Ammon's horn (tissue), 1 donor: ENCODE measurements around the gene THRB.
"Not testable (repeated sequence)": the region's sequence is repeated elsewhere in the genome, so short reads cannot be mapped to it uniquely, and the experiment has no call there.

Source experiments
- DNase-seq: peaks from one replicate; pipeline ENCODE4 v3.0.0-alpha.2; 2016; ENCODE audit warnings: low spot score

The THRB gene

DNA sequence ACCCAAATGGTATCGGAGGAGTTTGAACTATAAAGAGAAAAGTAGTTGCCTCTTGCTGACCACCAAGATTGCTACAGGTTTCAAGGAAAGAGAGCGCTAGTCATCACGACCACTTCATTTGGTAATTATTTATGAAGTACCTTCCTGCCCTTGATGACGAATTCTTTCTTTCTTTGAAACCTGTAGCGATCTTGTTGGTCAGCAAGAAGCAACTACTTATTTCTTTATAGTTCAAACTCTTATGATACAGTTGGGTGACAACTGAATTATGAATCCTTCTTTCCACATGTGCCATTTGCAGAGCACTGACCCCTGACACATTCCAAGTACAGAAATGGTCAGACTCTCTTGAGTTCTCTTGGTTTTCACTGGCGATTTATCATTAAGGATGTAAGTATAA is 46.8 kb downstream of the THRB start:
- DNase-seq: no peak

DNA sequence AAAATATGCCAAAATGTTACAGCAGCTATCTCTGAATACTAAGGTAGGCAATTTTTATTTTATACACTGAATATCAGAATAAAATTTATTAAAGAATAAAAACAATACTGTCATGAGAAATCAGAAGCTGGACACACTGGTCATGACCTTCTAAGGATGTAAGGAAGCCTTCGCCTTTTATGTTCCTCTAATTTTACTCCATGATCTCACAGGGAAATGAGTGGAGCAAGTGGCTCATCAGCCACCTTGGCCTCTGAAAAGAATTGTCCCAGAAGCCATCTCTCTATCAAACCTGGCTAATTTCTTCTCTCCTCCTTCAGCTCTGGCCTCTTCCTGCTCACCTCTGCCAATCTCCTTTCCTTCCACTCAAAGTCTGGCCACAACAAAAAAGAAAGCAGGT is 48.6 kb downstream of the THRB start:
- no peak for DNase-seq

DNA sequence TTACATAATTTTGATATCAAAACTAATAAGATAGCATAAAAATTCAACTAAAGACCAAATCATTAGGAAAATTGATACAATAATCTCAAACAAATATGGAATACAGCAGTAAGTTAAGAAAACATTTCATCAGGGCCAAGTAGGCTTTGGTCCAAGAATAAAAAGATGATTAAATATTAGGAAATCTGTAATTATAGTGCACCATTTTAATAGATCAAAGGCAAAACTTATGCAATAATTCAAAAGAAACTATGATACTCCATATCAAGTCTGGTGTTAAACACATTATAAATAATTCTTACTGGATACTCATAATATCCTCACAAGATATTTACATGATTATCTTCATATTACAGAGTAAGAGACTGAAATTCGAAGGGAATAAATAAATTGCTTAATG is 51.2 kb downstream of the THRB start:
- no peak for DNase-seq

DNA sequence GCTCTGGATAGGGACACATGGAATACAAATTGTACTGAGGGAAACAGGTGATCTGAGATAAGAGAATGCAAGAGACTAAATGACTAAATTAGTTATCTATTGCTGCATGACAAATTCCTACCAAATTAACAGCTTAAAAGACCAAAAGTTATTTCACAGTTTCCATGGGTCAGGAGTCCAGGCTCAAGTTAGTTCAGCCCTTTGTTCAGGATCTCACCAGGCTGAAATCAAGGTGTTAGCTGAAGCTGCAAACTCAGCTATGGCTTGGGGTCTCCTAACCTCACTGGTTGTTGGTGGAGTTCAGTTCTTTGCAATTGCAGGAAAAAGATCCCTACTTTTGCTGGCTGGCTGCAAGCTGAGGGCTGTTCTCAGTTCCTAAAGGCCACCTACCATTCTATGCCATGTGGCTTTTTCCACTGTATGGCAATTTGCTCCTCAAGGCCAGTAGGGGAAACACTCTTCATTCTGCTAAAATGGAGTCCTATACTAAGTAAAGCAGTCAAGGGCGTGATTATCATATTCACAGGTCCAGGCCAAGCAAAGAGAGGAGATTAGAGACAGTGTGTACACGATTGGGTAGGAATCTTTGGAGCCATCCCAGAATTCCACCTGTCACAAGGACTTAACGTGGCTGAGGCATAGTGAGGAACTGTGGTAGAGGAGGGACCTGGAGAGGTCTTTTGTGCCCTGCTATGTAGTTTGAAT is 53.7 kb downstream of the THRB start:
- DNase-seq: no peak

DNA sequence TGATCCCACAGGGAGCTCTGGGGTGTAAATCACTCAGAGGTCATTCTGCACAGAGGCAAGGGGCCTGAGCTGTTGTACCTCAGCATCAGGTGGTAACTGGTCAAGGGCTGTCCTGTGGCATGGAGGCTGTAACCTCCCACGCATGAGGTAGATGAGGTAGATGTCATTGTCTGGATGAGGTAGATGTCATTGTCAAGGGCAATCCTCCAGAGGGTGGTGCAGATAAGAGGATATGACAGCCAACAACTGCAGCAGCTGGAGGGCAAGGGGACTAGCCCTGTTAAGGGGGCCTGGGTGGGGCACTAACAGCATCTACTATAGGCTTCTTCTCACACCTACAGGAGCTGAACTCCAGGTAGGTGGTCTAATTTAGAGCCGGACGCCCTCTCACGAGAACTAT is 55.6 kb downstream of the THRB start:
- DNase-seq: no peak

DNA sequence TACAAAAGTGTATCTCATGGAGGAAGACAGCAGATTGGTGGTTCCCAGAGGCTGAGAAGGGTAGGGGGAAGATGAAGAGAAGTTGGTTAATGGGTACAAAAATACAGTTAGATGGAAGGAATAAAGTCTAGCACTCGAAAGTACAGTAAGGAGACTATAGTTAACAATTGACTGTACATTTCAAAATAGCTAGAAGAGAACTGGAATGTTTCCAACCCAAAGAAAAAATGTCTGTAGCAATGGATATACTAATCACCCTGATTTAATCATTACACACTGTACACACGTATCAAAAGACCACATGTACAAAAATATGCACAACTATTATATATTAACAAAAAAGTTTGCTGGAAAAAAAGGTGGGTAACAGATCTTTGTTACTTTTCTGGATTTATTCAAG is 57.3 kb downstream of the THRB start:
- DNase-seq: no peak

DNA sequence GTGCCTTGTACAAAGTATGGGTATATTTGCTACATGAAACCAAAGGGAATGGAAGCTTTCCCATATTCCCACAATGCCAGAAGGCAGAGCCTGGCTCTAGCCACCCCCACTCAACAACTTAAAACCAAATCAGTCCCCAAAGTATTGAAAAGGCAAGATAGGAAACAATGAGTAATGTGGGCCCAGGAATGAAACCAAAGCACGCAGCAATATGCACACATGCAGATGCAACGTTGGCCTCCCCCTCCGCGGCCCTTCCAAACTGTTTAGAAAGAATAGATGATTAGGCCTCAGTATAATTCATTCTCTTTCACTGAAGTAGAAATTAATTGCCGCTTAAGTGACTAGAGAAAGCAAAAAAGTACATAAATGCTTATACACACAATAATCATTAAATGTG is 59.1 kb downstream of the THRB start:
- peak; percentile 36 for DNase-seq

DNA sequence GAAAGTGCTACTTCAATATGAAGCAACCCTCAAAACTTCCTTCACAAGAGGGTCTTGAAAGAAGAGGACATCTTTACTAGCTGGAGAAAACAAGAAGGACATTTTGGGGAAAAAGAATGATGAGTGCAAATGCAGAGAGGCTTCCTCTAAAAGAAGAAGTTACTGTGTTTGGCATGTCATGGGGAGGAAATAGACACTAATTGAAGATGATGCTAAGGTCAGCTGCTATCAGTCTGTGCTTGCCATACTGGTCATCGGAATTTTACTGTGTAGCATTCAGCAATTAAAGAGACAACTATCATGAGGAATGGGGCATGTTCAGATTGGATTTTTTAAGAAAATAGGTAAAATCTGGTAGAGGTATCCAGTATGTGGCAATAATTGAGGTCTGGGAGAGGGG is 60.0 kb downstream of the THRB start:
- DNase-seq: no peak

DNA sequence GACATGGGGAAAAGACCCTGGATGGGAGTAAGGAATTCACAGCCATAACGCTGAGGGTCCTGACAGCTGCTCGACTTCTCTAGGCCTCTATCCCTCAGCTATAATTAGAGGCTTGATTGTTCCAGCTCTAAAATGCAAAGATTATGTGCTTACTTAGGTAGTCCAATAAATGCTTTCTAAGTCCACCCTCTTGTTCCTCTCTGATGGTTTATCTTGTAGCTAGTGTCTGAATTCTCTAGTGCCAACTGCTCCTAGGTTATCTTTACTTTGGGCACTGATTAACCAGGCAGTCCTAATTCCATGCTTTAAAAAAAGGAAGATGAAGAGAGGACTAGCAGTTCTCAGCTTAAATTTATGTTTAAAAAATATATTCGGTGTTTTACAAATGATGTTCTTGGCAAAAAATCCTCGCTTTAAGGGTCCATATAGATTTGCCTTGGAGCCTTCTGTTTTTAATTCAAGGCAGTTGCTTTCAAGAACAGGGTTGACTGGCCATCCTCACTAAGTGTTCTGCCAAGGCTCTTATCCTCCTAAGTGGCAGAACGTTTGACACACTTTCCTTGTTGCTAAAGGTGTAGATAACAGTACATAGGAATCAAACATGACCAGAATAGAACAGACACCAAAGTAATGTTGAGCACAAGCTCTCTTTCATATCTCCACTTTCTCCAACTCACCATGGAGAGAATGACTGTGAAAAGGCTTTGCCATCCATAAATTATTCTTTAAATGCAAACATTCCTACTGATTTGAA is 60.6 kb downstream of the THRB start:
- no peak for DNase-seq

DNA sequence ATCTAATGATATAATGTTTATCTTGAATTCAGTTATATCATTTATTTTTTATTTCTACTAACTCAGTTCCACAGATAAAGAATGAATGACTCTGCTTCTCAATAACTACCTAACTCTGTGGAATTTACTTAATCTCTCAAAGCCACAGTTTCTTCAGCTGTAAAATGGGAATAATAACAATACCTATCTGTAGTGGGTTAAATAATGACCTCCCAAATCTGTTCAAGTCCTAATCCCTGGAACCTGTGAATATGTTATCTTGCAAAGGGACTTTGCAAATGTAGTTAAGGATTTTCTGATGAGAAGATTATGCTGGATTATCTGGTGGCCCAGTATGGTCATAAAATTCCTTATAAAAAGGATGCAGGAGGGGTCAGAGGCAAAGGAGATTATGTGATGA is 61.7 kb downstream of the THRB start:
- DNase-seq: no peak

DNA sequence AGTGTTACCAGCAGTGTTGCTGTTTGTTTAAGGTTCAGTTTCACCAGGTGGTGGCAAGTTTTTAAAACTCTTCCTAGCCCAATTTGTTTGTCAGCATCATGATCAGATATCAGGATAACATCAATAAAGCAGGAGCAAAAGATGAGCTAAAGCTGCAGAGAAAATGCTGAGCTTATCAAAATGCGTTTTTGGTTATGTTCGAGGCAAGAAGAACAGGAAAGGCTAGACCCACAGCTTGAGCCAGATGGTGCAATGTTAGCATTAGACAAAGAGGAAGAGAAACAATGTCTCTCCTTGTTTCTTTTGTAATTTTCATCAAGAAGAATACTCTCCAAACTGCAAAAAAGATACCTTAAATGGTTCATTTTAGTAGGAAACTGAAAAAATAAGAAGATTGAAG is 66.2 kb downstream of the THRB start:
- peak; percentile 27 for DNase-seq

DNA sequence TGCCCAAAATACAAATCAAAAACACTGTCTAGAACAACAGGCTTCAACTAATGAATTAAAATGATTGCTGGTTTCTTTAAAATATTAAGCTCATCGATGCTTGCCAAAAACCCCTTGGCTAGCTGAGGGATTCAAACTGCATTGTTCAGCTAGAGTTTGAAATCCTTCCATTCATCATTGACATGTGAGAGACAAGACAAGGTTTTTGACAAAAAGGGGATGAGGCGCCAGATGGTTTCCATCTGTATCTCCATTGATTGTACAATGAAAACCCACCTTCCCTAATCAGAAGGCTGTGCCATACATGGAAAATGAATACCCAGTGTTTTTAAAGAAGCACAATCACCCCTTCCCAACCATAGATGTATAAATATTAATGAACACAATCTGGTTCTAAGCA is 67.8 kb downstream of the THRB start:
- DNase-seq: peak; percentile 13

DNA sequence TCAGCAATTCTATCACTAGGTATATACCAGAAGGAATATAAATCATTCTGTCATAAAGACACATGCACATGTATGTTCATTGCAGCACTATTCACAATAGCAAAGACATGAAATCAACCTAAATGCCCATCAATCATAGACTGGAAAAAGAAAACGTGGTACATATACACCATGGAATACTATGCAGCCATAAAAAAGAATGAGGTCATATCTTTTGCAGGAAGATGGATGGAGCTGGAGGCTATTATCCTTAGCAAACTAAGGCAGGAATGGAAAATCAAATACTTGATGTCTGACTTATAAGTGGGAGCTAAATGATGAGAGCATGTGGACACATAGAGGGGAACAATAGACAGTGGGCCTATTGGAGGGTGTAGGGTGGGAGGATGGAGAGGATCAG is 73.8 kb downstream of the THRB start:
- not testable (repeated sequence) for DNase-seq

DNA sequence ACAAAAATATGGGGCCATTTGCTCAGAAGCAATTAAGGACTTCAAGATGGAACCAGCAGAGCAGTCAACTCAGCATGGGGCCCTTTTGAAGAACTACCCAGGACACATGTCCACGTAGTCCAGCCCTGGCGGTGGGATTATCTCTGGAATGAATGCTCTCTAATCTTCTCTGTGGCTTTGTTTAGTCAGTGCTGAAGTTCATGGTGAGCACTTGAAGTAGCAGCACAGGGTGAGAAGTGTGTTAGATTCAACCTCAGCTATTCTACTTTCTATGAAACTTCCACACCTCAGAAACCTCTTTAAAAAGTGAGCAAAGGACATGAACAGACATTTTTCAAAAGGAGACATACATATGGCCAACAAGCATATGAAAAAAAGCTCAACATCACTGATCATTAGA is 74.4 kb downstream of the THRB start:
- DNase-seq: no peak

DNA sequence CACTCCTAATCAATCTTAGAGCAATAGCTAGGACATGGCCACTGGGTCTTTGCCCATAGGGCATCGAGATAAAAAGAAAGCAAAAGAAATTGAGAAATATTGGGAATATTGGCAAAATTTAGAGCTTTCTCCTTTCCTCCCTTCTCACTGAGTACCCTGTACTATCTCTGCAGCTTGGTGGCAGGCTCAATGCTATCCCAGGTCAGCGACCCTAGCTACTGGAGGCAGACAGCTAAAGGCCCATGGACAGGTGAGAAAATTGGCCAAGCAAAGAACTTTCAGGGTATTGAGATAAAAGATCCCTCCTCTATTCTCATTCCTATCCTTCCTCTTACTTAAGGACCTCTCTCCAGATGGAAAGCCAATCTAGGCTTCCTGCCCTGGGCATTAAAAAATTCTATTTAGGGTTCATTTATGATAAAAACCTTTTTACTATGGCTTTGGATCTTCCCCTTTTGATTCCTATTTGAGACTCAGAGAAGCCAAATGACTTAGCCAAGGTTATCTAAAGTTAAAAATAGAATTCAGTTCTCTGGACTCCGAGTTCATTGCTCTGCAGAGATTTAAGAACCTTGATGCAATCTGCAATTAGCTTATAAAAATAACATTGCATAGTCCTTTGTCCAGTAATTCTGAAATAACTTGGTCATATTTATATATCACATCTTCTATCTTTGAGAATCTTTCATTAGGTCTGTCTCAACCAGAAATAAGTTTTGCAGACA is 75.4 kb downstream of the THRB start:
- no peak for DNase-seq

DNA sequence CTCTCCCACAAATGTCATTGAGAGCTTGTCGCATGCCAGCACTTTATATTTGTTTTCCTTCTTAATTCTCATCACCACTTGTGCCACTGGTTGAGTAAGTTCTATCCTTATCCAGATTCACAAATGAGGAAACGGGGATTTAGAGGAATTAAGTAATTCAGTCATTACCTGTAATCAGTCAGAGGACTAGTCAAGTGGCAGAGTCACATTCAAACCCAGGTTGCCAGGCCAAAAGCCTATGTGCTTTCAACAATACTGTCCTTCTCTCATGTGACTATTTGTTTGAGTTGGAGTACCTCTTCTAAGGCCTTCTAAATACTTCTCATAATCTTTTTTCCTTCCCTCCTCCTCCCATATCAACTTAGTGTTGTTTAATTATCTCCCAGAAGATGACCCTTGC is 76.9 kb downstream of the THRB start:
- DNase-seq: no peak

DNA sequence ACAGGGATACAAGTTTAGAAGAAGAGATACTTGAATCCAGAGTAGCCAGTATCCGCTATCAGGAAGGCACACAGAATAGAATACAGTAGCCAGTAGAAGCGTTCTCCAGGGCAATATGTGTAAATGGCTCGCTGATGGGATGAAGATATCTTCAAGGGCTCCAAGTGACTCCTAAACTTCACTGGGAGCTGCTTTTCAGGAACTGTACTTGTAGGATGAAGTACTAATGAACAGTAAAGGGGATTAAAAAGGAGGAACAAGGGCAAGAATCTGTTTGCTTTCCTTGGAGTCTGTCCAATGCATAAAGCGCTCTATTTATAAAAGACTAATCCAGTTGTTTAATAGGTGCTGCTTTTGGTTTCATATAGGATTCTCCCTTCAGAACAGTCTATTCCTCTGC is 78.4 kb downstream of the THRB start:
- DNase-seq: no peak

DNA sequence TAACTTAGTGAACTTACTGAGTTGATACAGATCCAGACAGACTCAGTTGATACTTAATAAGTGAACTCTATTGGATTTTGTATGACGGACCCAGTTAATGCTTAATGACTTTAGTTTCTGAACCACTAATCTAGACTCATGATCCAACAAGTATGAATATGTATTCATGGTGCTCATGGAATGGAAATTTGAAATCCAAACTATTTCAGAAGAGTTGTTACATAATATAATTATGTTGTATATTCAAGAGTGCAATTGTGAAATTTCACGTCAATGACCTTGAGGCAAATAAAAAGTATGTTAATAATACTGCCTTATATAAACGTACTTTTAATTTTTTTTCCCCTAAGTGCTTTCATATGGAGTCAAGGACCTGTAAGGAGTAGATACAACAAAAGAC is 78.8 kb downstream of the THRB start:
- no peak for DNase-seq

DNA sequence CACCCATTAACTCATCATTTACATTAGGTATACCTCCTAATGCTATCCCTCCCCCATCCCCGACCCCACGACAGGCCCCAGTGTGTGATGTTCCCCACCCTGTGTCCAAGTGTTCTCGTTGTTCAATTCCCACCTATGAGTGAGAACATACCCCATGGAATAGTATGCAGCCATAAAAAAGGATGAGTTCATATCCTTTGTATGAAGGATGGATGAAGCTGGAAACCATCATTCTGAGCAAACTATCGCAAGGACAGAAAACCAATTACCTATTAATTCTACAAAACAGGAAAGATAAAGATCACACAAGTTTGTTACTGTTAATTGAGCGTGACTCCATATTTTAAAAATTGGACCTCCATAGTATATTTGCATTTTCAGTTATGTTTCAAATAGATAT is 81.0 kb downstream of the THRB start:
- not testable (repeated sequence) for DNase-seq

DNA sequence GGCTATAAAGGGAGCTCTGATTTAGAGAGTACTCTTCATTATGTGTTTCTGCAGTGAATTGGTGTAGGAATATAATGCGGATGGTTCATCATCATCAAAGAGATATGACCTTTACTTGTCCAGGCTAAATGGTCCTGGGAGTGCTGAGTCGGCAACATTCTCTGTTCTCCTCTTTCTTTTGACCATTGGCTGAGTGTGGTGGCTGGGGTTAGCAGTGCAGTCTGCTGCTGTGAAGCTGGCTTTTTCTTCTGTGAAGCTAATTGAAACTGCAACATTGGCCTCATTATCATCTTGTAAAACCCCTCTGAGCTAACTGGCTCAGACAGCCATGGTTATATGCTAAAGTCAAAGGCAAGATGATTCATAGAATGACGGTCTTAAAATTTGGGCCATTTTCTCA is 83.8 kb downstream of the THRB start:
- no peak for DNase-seq

DNA sequence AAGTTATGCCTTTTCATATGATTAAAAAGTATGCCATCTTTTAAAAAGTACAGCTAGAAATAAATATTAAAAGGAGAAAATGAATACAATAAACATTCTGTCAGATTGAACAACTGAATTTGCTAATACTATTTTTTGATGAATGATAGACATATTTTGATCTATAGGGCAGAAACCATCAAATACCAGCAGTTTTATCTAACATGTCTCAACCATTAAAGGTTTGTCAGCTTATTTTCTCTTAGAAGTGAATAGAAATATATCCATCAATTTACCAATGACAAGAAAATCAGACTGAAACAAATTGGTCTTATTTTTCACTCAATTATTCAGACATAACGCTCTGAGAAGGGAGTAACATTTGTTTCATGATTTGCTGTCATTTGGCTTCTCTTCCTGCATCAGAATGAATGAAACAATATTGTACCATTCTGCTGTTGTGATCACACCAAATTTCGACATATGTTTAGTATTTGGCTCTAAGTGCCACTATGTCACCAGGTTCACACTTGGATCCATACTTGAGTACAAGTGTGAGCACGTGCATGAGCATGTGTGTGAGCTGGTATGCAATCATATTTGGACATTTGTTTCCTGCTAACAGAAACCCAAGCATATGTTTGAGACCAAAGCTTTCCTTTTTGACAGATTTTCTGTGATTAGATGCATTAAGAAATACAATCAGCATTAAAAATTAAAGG is 86.5 kb downstream of the THRB start:
- peak; percentile 18 for DNase-seq

DNA sequence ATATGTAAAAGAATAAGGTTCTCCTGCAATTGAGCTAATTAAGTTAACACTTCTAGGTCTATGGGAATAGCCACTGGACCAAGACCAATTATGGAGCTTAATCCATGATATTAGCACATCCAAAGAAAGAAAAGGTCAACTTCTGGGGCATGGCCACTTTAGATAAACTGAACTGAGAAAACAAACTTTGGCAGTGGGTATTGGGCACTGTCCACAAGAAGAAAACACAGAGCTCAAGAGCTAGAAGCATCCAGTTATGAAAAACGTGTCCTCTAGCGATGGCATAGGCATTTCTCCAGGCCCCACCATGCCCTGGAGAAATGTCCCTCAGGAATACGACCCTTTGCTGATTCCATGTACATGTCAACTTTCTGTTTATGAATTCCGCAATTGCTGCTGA is 87.8 kb downstream of the THRB start:
- DNase-seq: no peak

DNA sequence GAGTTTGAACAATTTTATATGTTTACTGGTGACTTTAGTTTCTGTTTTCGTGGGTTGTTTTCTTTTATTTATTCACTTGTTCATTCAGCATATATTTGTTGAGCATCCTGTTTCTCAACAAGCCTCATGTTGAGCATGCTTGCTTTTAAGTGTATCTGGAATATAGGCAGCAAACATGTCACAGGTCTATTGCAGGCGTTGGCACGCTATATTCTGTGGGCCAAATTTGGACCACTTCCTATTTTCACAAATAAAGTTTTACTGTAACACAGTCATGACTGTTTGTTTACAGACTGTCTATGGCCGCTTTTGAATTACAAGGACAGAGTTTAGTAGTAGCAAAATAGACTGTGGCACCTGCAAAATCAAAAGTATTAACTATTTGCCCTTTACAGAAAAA is 89.6 kb downstream of the THRB start:
- DNase-seq: no peak
